ENCODE data around the gene SF3B4.

The SF3B4 gene

GRCh38 chr1:149932474-149932873 is 4.9 kb upstream of the SF3B4 start:
- DNase-seq (ENCODE audit: low read depth), result no peak

DNA sequence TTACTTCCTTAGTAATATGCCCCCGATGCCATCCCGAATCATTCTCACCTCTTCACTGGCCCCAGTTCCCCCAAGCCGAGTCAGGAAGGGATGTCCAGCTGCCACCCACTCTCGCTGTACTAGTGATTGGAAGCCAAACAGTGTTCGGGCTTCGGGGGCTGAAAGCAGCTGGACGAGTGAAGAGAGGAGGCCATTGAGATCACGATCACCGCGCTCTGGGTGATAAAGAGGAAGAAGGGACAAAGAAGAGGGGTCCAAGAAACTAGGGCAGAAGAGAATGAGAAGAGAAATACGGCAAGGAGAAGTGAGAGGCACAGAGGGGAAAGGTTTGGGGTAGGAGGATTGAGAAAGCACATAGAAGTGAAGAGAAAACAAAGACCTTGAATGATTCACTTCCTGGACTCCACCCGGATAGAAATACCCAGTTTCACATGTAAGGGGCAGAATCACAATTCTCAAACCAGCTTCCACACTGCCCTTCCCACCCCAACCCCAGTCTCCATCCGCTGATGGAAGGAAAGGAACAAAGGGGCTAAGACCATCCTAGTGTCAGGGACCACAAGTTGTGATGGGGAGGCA is 3.7 kb upstream of the SF3B4 start:
- DNase-seq (ENCODE audit: low read depth), result no peak

DNA sequence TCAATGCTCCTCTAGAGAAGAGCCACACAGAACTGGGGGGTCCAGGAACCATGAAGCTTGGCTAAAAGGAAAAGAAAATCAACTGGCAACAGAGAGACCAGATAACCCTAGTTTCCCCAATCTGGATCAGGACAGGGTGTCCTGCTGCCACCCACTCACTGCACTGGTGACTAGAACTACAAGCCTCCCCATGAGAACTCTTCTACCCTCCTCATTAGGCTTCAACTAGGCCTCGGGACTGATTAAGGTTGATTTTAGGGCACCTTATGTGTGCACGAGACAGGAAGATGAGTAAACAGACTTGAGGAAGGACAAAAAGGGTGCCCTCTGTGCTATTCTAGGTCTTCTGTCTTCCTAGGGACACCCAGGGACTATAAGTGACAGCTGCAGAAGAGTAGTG is 2.3 kb upstream of the SF3B4 start:
- no peak for DNase-seq (ENCODE audit: low read depth)

DNA sequence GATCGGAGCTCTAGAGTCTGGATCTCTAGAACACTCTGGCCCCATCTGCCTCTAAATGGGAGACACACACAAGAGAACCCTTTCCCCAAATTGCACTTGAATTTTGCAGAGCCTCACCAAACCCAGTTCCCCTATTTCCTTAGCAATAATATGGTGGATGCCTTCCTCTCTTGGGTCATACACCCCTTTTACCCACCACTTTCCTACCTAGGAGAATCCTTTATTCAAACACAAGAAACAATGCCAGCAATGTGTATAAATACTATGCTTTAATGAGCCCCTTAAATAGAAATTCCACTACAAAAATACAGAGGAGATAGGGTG is 760 bp upstream of the SF3B4 start:
- no peak for DNase-seq (ENCODE audit: low read depth)

DNA sequence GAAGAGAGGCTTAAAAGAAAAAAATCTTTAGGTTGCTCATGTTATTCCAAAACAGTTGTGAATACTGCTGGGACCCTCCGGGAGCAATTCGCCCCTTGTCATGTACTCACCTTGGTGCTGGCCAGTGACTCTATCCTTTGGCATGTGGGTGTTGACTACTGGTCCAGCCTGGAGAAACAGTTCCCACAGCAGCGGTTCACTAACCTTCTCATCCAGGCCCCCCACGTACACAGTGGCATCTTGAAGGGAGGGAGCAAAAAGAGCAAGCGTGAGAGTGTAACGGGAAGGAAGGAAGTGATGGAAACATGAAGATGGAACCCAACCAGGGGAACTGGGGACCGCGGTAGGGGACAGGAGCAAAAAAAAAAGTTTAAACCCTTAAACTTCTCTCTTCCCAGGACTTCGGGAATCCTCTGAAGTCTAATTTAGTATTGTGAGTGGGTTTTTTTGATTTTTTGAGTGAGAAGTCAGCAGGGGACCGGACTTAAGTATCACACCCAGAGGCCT is 494 bp downstream of the SF3B4 start:
- no peak for DNase-seq (ENCODE audit: low read depth)

- no peak for DNase-seq (ENCODE audit: low read depth)
Measured at GRCh38 chr1:149926296-149926695, 1.3 kb downstream of the SF3B4 start.

- no peak for DNase-seq (ENCODE audit: low read depth)
Measured at GRCh38 chr1:149925751-149926150, 1.9 kb downstream of the SF3B4 start.

GRCh38 chr1:149925345-149925744 is 2.3 kb downstream of the SF3B4 start:
- DNase-seq (ENCODE audit: low read depth), result no peak

GRCh38 chr1:149923626-149924025 is 4.0 kb downstream of the SF3B4 start:
- no peak for DNase-seq (ENCODE audit: low read depth)

DNA sequence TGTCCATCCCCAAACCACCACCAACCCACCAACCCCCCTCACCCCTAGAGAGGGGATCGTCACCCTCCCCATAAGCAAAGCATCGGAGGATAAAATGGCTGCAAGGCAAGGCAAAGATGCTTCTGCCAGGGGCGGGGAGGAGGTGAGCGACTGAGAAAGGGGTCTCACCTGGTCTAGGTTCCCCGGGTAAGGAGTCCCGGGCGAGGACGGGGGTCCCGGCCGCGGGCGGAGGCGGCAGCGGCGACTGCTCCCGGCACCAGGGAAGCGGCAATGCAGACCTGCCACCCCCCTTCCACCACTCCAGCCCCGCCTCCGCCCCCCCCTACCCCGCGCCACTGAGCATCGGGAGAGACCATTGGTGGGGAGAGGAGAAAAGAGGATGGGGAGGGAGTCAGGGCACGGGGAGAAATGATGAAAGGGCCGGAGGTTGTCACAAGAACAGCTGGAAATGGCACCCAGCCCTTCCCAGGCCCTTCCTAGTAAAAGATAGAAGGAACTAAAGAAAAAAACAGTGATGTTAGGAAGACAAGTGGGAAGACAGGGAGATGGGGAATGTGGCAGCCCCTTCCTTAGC is 9.9 kb downstream of the SF3B4 start, which contains the start of gene SV2A:
Gene SV2A (minus strand): TSS at position 274 of the 574 bp plus-strand sequence. CDS start 4,004 bp downstream, outside the sequence.
- DNase-seq (ENCODE audit: low read depth), result peak; percentile 40

GRCh38 chr1:149916898-149917252 is 10.7 kb downstream of the SF3B4 start:
- no peak for DNase-seq (ENCODE audit: low read depth)

- no peak for DNase-seq (ENCODE audit: low read depth)
Measured at GRCh38 chr1:149916193-149916897, 11.3 kb downstream of the SF3B4 start.

GRCh38 chr1:149915429-149916192 is 12.0 kb downstream of the SF3B4 start:
- no peak for DNase-seq (ENCODE audit: low read depth)

DNA sequence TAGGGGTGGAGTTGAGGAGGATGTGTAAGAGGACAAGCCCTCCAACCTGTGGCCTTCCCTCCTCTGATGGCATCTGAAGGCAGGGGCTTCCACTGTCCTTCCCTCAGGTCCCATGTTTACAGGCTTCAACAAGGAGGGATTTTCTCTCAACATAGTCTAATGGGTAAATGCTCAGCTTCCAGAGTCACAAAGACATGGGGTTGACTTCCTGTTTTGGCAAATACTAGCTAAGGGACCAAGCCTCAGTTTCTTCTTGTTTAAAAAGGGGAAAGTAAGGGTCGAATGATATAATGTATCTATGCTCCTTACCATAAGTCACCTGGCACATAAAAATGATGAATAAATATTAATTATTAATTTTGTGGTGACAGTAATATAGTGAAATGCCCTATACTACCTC is 13.1 kb downstream of the SF3B4 start:
- no peak for DNase-seq (ENCODE audit: low read depth)

GRCh38 chr1:149906570-149907075 is 21.0 kb downstream of the SF3B4 start:
- peak; percentile 34 for DNase-seq (ENCODE audit: low read depth)

DNA sequence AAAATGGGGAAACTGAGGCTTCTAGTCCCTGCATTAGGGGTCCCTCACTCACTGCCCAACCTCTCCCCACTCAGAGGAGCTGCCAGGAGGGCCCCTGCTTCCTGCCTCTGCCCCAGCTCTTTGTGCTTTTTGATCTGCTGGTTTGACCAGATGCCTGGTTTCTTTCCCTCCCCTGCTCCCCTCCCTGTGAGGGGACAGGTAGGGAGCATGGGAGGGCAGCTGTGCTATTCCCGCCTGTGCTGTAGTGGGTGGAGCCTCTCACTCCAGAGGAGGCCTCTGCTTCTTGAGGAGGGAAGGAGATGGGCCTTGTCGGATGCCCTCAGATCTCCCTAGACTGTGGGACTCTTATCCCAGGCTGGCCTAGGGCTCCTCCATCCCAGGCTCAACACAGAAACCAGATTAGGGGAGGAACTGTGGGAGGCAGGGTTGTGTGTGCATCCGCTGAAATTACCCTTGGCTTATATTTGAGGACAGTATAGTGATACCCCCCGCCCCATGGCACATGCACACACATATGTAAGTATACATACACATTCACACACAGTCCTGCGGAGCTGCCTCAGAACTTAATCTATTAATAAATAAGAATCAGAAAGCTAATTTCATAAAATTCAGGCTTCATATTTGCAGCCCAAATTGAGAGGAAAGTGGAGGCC is 23.6 kb downstream of the SF3B4 start:
- DNase-seq (ENCODE audit: low read depth), result no peak

- peak; percentile 90 for DNase-seq (ENCODE audit: low read depth)
Measured at GRCh38 chr1:149899460-149900284, 27.9 kb downstream of the SF3B4 start, which contains the start of gene BOLA1. BOLA1 (plus strand) TSS chr1:149899568; CDS start chr1:149900060, 492 bp downstream.

DNA sequence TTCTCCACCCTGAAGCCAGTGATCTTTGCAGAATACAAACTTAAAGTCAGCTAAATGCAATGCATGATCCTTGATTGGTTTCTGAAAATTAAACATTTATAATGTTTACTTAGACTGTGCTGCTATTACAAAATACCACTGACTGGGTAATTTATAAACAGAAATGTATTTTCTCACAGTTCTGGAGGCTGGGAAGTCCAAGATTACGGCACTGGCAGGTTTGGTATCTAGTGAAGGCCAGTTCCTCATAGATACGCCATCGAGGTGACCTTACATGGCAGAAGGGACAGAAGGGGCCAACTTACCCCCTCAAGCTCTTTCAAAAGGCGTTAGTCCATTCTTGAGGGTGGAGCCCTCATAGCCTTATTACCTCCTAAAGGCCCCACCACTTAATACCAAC is 31.0 kb downstream of the SF3B4 start:
- DNase-seq (ENCODE audit: low read depth), result no peak

- peak; percentile 50 for DNase-seq (ENCODE audit: low read depth)
Measured at GRCh38 chr1:149888999-149889289, 38.7 kb downstream of the SF3B4 start.

DNA sequence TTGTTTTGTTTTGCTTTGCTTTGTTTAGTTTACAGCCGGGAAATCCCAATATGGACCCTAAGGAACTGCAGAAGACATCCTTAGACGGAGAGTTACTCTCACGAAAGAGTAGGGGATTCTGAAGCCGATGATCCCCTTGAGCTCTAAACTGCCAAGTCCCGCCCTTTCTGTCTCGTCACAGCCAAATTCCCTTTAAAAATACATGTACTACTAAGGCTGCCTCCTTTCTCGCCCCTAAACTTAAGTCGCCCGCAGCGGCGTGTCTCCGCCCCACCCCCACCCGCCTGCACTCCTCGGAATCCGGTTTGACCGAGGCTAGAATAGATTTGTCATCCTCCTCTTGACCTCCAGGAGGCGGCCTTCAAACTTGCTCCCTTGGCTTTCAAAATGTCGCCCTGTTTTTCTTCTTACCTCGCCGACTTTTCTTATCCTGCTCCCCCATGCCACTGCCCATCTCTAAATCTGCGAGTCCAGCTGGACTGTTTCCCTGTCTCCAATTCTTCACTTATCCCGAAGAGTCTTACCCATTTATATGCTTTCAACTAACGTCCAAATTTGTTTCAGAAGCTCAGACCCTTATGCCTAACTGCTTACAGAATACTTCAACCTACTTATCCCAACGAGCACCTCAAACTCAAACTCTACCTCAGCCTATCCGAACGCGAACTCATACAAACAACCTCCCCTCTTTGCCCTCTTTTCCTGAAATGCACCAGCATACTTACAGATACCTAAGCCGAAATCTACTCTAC is 39.2 kb downstream of the SF3B4 start:
- peak; percentile 85 for DNase-seq (ENCODE audit: low read depth)
